HG03460 (cell line): ENCODE measurements around the gene MASP1.
"Not testable (repeated sequence)": the region's sequence is repeated elsewhere in the genome, so short reads cannot be mapped to it uniquely, and the experiment has no call there.

Experiments used
- ATAC-seq: cut with Tn5 transposase; IDR thresholded peaks from one replicate; pipeline ENCODE4 v1.9.1; 2021; ENCODE audit not compliant: unreplicated experiment

The MASP1 gene

GRCh38 chr3:187265461-187265955, 26.0 kb downstream of the MASP1 start:
- ATAC-seq, result no peak

- no peak for ATAC-seq
Measured at GRCh38 chr3:187264911-187265310, 26.6 kb downstream of the MASP1 start.

- no peak for ATAC-seq
Measured at GRCh38 chr3:187264021-187264420, 27.5 kb downstream of the MASP1 start.

GRCh38 chr3:187263270-187263669, 28.3 kb downstream of the MASP1 start:
- ATAC-seq, result no peak

- no peak for ATAC-seq
Measured at GRCh38 chr3:187262360-187262759, 29.2 kb downstream of the MASP1 start.

- ATAC-seq, result no peak
Measured at GRCh38 chr3:187261541-187261969, 30.0 kb downstream of the MASP1 start.

- no peak for ATAC-seq
Measured at GRCh38 chr3:187259171-187259570, 32.4 kb downstream of the MASP1 start.

- ATAC-seq, result no peak
Measured at GRCh38 chr3:187257992-187258692, 33.4 kb downstream of the MASP1 start.

GRCh38 chr3:187257471-187257870, 34.1 kb downstream of the MASP1 start:
- no peak for ATAC-seq

- ATAC-seq, result no peak
Measured at GRCh38 chr3:187256051-187256616, 35.4 kb downstream of the MASP1 start.

- ATAC-seq, result no peak
Measured at GRCh38 chr3:187255314-187255713, 36.2 kb downstream of the MASP1 start.

- no peak for ATAC-seq
Measured at GRCh38 chr3:187252311-187252710, 39.2 kb downstream of the MASP1 start.

- no peak for ATAC-seq
Measured at GRCh38 chr3:187251599-187251998, 39.9 kb downstream of the MASP1 start.

- ATAC-seq, result no peak
Measured at GRCh38 chr3:187247398-187247797, 44.1 kb downstream of the MASP1 start.

GRCh38 chr3:187243933-187244524, 47.5 kb downstream of the MASP1 start:
- no peak for ATAC-seq

GRCh38 chr3:187242900-187243299, 48.6 kb downstream of the MASP1 start:
- no peak for ATAC-seq

- ATAC-seq, result no peak
Measured at GRCh38 chr3:187242435-187242834, 49.1 kb downstream of the MASP1 start.

GRCh38 chr3:187238835-187239234, 52.7 kb downstream of the MASP1 start:
- ATAC-seq, result not testable (repeated sequence)

GRCh38 chr3:187238239-187238638, 53.3 kb downstream of the MASP1 start:
- no peak for ATAC-seq

GRCh38 chr3:187237741-187238140, 53.8 kb downstream of the MASP1 start:
- no peak for ATAC-seq

- no peak for ATAC-seq
Measured at GRCh38 chr3:187236962-187237361, 54.6 kb downstream of the MASP1 start.

GRCh38 chr3:187230011-187230410, 61.5 kb downstream of the MASP1 start:
- ATAC-seq, result no peak
